NCI-H226 (cell line): Measurements from ENCODE around the gene POLR3C.
"Not testable (repeated sequence)": the region's sequence is repeated elsewhere in the genome, so short reads cannot be mapped to it uniquely, and the experiment has no call there.

ENCODE experiments used
- DNase-seq: peaks from one replicate; pipeline ENCODE4 v3.0.0-alpha.2; 2015

Gene POLR3C, protein sequence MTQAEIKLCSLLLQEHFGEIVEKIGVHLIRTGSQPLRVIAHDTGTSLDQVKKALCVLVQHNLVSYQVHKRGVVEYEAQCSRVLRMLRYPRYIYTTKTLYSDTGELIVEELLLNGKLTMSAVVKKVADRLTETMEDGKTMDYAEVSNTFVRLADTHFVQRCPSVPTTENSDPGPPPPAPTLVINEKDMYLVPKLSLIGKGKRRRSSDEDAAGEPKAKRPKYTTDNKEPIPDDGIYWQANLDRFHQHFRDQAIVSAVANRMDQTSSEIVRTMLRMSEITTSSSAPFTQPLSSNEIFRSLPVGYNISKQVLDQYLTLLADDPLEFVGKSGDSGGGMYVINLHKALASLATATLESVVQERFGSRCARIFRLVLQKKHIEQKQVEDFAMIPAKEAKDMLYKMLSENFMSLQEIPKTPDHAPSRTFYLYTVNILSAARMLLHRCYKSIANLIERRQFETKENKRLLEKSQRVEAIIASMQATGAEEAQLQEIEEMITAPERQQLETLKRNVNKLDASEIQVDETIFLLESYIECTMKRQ

DNA sequence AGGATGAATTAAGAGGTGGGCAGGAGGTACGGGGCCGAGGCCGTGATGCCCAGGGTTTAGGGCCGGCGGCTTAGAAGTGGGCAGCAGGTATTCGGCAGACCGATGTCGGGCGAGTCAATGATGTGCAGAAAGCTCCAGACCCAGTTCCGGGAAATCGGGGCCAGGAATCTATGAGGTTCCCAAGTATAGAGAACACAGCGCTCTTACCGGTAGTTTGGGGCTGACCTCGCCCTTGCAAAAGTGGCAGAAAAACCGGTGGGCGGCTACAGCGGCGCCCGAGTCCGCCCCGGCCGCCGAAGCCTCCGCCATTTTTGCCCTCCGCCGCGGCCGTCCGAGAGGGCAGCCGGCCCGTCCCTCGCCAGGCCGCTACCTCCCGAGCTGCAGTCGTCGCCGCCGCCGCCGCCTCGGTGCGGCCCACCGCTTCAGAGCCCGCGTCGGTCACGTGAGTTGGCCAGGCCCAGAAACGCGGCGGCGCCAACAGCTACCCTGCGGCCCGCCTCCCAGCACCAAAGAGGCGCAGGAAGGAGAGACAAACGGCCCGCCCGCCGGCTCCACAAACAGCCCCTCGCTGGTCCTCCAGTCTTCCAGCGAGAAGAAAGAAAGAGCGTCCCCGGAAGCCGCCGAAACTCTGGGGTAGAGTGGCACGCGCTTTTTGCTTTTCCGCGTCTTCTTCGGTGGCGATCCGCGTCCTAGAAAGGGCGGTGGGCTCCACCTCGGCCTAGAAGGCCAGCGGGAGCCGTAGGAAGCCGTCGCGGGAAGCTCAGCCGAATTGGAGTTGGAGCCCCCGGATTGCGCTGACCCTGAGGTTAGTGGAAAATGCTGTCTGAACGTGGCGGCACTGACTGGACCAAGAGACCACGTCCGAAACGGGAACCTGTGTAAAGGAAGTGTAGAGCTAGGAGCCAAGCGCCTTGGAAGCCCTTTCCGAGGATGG, at the start of gene POLR3C, which contains the start of gene RNF115:
TSS of gene POLR3C (plus strand) at position 636 of the 934 bp plus-strand sequence. CDS start 1,577 bp downstream, outside the sequence.
TSS of gene RNF115 (minus strand) at position 531 of the 934 bp plus-strand sequence. CDS start at position 309, 222 bp downstream.
- peak; percentile 91 for DNase-seq

DNA sequence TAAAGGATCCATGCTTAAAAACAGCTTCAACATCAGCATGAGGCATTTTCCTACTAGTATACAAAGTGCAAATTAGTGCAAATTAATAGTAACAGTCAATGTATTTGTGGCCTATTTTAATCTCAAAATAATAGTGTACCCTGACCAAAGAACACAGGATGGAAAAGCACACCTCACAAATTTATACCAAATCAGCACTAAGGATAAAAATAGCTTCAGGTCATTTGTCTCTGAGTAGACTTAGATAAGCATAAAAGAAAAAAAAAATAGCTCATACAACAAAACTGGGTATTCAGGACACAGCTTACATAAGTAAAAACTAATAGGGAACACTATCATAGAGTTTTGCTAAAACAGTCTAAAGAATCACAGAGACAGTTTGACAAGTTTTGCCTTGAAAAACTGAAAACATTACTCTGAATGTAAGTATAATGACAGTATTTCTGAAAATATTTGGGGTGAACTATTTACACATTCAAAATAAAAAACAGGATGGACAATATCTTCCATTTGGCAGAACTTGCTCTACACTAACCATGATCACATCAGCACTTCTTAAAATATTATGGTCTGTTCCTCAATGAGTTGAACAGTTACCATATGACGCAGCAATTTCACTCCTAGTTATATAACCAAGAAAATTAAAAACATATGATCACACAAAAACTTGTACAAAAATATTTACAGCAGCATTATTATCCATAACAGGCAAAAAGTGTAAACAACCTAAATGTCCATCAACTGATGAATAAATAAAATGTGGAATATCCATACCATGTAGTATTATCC, 46.4 kb upstream of the POLR3C start:
- no peak for DNase-seq

GRCh38 chr1:145778146-145778540, 45.9 kb upstream of the POLR3C start:
- no peak for DNase-seq

GRCh38 chr1:145782272-145783099, 41.5 kb upstream of the POLR3C start:
- peak; percentile 82 for DNase-seq

DNA sequence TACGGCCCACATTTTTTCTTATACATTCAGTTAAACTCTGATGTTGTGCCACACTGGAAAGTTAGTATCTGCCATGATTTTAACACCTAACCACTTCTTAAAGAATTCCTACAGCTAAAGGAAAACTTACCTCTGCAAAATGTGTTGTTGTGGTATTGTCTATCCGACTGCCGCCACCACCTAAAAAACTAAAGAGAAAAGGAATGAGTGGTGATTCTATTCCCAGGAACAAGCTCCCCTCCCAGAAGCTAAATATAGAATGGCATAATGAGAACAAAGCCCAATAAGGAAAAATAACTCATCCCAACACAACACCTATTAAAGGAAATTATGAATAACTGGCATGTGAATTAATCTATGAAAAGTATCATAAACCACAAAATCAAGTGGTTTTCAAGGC, 39.6 kb upstream of the POLR3C start:
- no peak for DNase-seq

DNA sequence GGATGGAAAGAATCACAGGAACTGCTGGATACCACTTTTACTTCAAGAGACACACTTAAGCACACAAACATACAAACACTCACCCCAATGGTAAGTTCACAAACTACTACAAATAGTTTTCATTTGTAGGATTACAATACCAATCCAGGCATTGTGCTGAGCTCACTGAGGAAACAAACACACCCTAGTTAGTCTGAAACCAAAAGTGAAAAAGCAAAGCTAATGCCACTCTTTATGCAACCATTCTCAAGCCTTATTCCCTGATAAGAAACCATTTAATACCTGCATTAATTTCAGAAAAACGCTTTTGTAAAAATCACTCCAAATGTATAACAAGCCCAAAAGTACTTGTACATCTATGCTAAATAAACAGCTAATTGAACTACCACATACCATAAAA, 38.5 kb upstream of the POLR3C start:
- no peak for DNase-seq

GRCh38 chr1:145786271-145786670, 37.7 kb upstream of the POLR3C start:
- DNase-seq, result no peak

- no peak for DNase-seq
These were observed 35.4 kb upstream of the POLR3C start for GRCh38 chr1:145788580-145788979.

- DNase-seq, result not testable (repeated sequence)
These were observed 32.1 kb upstream of the POLR3C start for GRCh38 chr1:145791860-145792259.

DNA sequence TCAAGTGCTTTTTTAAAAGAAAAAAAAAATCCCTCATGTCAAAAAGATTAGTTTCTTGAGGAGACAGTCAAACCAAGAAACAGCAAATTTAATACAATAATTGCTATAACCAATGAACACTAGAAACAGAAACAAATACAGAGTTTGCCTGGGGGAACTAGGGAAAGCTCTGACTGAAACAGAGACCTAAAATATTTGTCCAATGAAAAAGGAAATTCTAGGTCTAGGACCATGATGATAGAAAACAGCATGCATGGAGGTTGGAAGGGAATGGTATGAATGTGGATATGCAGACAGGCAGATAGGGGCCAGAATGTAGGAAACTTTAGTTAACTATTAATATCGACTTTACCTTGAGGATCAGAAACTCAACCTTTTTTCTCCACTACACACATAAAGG, 31.5 kb upstream of the POLR3C start:
- no peak for DNase-seq

GRCh38 chr1:145795257-145795881, 28.6 kb upstream of the POLR3C start:
- DNase-seq, result no peak

GRCh38 chr1:145796753-145797152, 27.2 kb upstream of the POLR3C start:
- DNase-seq, result no peak

DNA sequence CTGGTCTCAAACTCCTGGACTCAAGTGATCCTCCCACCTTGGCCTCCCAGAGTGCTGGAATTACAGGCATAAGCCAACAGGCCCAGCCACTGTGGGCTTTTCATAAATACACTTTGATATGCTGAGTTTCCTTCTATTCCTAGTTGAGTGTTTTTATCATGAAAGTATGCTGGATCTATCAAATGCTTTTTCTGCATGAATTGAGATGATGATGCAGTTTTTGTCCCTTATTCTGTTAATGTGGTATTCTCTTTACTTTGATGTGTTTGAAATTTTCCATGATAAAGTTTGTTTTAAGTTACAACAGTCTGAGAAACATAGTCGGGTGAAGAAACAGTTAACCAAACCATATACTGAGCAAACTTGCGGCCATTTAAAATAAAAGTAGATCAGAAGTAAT, 24.2 kb upstream of the POLR3C start:
- no peak for DNase-seq

DNA sequence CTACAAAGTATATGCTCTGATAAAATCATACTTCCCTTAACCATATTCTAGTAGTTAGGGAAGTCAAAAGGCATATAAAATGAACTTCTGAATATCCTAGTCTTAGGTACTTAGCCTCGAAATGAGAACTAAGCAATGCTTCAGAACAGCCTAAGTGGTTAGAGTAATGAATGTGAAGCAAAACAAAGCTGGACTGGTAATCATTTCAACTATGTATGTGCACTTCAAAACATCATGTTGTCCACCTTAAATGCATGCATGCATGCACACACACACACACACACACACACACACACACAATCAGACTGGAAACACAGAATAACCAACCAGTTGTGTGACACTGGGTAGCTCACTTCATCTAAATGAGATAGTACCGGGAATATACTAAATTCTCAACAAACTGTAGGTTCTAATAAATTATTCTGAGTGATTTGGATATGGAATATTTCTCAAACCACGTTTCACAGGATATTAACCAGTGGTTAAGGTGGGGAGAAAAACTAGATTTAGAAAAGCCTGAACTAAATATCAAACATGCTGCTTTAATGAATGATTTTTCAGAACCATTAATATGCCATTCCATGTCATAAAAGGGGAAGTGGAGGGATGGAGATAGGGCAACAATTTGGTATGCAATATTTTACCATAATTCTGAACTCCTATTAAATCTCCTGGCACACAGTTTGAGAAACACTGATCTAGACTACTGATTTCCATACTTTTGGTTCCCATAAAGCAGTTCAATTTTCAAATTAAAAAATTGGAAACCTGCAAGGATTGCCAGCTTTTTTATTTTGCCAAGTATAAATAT, 19.6 kb upstream of the POLR3C start:
- no peak for DNase-seq

GRCh38 chr1:145805057-145805456, 18.9 kb upstream of the POLR3C start:
- no peak for DNase-seq

DNA sequence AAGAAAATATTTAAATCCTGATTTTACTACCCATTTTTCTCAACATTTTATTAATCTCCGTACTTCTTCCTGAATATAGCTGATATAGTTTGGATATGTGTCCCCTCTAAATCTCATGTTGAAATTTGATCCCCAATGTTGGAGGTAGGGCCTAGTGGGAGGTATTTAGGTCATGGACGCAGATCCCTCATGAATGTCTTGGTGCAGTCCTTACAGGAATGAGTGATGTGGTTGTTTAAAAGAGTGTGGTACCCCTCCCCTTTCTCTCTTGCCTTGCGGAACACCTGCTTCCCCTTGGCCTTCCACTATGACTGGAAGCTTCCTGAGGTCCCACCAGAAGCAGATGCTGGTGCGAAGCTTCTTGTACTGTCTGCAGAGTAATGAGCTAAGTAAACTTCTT, 17.6 kb upstream of the POLR3C start:
- no peak for DNase-seq

DNA sequence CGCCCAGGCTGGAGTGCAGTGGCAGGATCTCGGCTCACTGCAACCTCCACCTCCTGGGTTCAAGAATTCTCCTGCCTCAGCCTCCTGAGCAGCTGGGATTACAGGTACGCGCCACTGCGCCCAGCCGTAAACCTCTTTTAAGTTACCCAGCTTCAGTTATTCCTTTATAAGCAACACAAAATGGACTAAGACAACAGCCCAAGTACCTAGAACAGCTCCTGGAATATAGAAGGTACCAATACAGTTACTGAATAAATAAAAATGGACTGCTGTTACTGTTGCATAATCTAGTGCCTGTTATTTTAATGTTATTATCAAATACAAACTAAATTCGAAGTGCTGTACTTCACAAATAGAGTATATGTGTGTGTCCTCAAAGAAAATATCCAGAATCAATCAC, 17.2 kb upstream of the POLR3C start:
- DNase-seq, result no peak

DNA sequence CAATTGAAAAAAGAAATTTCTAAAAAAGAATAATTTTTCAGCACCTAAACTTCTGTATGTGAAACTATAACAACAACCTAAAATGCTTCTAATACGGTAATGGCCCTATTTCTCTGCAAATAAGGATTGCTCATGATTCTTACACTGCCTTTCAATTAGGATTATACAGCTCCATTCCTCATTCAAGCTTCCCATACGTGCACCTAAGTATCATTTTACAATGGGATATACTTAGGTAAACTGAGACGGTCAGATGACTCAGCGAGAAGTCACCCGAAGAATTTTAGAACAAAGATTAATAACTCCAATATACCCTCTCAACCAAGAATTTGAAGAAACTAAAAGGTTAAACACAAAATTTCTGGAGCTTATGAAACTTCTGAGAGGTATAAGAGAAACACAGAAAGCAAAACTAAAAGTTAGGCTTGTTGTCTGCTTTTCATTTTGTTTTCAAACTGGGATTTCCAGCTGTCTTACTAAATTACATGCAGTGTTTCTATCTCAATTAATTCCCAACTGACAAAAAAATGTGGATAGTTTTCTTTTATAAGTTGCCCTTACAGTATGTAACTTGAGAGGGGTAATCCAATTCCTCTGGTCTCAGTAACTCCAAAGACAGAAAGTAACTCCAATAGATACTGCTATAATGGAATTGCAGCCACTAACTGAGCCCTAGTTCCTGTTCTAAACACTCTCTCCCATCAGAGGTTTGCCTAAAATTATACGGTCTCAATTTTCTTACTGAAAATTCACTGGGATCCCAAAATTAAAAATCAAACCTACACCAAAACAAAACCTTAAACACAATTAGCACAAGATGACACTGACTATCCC, 10.8 kb upstream of the POLR3C start:
- not testable (repeated sequence) for DNase-seq

DNA sequence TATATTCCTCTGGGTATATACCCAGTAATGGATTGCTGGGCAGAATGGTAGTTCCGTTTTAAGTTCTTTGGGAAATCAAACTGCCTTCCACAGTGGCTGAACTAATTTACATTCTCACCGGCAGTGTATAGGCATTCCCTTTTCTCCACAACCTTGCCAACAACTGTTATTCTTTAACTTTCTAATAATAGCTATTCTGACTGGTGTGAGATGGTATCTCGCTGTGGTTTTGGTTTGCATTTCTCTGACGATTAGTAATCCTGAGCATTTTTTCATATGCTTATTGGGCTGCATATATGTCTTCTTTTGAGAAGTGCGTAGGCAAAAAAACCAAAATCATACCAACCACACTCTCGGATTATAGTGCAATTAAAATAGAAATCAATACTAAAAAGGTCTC, 5.9 kb upstream of the POLR3C start:
- peak; percentile 43 for DNase-seq
